DMS153 treated with DMSO at 0.1 percent for 48 hours (cell line): Measurements from ENCODE around the gene SGCA.

Experiments used
- DNase-seq: peaks from one replicate; lab custom pipeline; 2025; ENCODE audit not compliant: unreplicated experiment; lab: John Stamatoyannopoulos, UW

Gene SGCA

DNA sequence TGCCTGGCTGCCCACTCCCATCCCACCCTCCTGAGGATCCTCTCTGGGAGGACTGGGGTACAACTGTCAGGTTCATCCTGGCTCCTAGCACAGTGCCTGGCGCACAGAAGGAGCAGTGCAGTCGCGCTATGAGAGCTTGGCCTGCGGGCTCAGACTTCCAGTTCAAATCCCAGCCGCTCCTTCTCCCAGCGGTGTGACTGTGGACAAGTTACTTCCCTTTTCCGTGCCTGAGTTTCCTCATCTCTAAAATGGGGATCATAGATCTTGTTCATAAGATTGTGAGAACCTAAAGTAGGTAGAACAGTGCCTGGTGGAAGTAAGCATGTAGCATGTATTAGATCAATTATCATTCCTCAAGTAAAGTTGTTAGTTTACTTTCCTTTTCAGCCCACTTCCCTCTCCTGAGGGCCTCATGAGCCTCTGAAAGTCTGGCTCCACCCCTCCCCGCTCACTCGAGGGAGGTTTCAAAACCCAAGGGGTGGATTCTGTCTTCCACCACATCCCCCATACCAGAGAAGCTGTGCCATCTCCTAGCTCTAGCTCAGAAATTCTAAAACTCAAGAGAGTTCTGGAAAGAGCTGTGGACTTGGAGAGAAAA is 55.6 kb downstream of the SGCA start:
- no peak for DNase-seq

- no peak for DNase-seq
Observed at GRCh38 chr17:50221864-50222545, 56.2 kb downstream of the SGCA start.

GRCh38 chr17:50222922-50223321 is 57.1 kb downstream of the SGCA start:
- DNase-seq = no peak
